ENCODE measurements around the gene ADCY2. TPM values are rescaled to one million over a fixed set of nuclear protein-coding genes. Genes with fewer than 3 reads are reported as not detected.

The ADCY2 gene
- total RNA-seq, 1 experiment from 2014 or later: 0.34 TPM

DNA sequence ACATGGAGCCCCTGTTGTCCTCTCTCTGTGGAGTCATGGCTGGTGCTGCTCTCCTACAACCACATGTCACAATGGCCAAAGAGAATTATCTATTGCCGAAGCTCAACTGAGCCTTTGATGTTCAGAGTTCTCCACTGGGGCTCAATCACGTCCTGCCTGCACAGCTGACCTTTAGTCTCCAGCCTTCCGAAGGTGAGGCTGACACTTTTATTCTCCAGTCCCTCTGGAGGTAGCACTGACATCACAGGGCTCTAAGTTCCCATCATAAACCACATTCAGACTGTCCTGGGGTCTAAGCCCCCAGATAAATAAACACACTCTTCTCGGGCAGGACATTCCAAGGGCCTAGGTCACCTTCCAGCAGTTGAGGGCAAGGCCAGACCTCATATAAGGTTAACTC, 23.4 kb downstream of the ADCY2 start:
- H3K4me1 ChIP-seq (ENCODE audit: insufficient read depth, low read length, poor library complexity, severe bottlenecking): no peaks in the 10 kb centered on the region
- no TSS peak for BruUV-seq (replicated peaks)
- intact Hi-C loops (cut with micrococcal nuclease; ENCODE audit: unreplicated experiment): no loop called here
- POLR2A ChIA-PET (ENCODE audit: low non-redundant PET): no interaction called here
- no peak for DNase-seq (ENCODE audit: low spot score)
- no peak overlapping the region for H3K27ac ChIP-seq (ENCODE audit: low read depth, low read length, poor library complexity, severe bottlenecking)
- no peaks in the 10 kb centered on the region for H3K9me3 ChIP-seq (ENCODE audit: low read depth, low read length, poor library complexity, severe bottlenecking)
- TF ChIP-seq, protein P1, sequence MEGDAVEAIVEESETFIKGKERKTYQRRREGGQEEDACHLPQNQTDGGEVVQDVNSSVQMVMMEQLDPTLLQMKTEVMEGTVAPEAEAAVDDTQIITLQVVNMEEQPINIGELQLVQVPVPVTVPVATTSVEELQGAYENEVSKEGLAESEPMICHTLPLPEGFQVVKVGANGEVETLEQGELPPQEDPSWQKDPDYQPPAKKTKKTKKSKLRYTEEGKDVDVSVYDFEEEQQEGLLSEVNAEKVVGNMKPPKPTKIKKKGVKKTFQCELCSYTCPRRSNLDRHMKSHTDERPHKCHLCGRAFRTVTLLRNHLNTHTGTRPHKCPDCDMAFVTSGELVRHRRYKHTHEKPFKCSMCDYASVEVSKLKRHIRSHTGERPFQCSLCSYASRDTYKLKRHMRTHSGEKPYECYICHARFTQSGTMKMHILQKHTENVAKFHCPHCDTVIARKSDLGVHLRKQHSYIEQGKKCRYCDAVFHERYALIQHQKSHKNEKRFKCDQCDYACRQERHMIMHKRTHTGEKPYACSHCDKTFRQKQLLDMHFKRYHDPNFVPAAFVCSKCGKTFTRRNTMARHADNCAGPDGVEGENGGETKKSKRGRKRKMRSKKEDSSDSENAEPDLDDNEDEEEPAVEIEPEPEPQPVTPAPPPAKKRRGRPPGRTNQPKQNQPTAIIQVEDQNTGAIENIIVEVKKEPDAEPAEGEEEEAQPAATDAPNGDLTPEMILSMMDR (conservative IDR thresholded peaks at IDR 0.05; ENCODE audit: low read depth, low read length): no peak
- no peak for TF ChIP-seq EZH2 (IDR thresholded peaks at IDR 0.05; ENCODE audit: borderline replicate concordance, low read depth, low read length, poor library complexity, severe bottlenecking)
- H3K27me3 ChIP-seq (replicated peaks; ENCODE audit: insufficient read depth, low read depth, low read length, poor library complexity): no peaks in the 10 kb centered on the region
- CTCF ChIA-PET: no interaction called here
- H3K36me3 ChIP-seq (ENCODE audit: insufficient read depth, low read length, poor library complexity, severe bottlenecking): no peaks in the 10 kb centered on the region
- no peak overlapping the region for H3K4me3 ChIP-seq (ENCODE audit: low read depth, low read length, poor library complexity, severe bottlenecking)

- H3K9me3 ChIP-seq (ENCODE audit: low read depth, low read length, poor library complexity, severe bottlenecking): no peaks in the 10 kb centered on the region
- ChIA-PET CTCF (no interaction called here), POLR2A (ENCODE audit: low non-redundant PET) (no interaction called here)
- no peaks in the 10 kb centered on the region for H3K36me3 ChIP-seq (ENCODE audit: insufficient read depth, low read length, poor library complexity, severe bottlenecking)
- H3K4me3 ChIP-seq (ENCODE audit: low read depth, low read length, poor library complexity, severe bottlenecking): no peak overlapping the region
- intact Hi-C loops (cut with micrococcal nuclease; ENCODE audit: unreplicated experiment): no loop called here
- no peak overlapping the region for H3K27ac ChIP-seq (ENCODE audit: low read depth, low read length, poor library complexity, severe bottlenecking)
- BruUV-seq (replicated peaks): no TSS peak
- no peak for TF ChIP-seq EZH2 (IDR thresholded peaks at IDR 0.05; ENCODE audit: borderline replicate concordance, low read depth, low read length, poor library complexity, severe bottlenecking)
- TF ChIP-seq, protein P1 (conservative IDR thresholded peaks at IDR 0.05; ENCODE audit: low read depth, low read length): no peak
- no peaks in the 10 kb centered on the region for H3K27me3 ChIP-seq (replicated peaks; ENCODE audit: insufficient read depth, low read depth, low read length, poor library complexity)
- H3K4me1 ChIP-seq (ENCODE audit: insufficient read depth, low read length, poor library complexity, severe bottlenecking): no peaks in the 10 kb centered on the region
- DNase-seq (ENCODE audit: low spot score): peak; percentile 22
These were observed 23.9 kb downstream of the ADCY2 start for GRCh38 chr5:7419846-7420245.

- Histone ChIP-seq H3K9me3 (ENCODE audit: low read depth, low read length, poor library complexity, severe bottlenecking) (no peaks in the 10 kb centered on the region), H3K36me3 (ENCODE audit: insufficient read depth, low read length, poor library complexity, severe bottlenecking) (no peaks in the 10 kb centered on the region), H3K27me3 (replicated peaks; ENCODE audit: insufficient read depth, low read depth, low read length, poor library complexity) (no peaks in the 10 kb centered on the region), H3K4me3 (ENCODE audit: low read depth, low read length, poor library complexity, severe bottlenecking) (no peak overlapping the region), H3K4me1 (ENCODE audit: insufficient read depth, low read length, poor library complexity, severe bottlenecking) (no peaks in the 10 kb centered on the region), H3K27ac (ENCODE audit: low read depth, low read length, poor library complexity, severe bottlenecking) (no peak overlapping the region)
- peak; percentile 3 for DNase-seq (ENCODE audit: low spot score)
- POLR2A ChIA-PET (ENCODE audit: low non-redundant PET): no interaction called here
- no TSS peak for BruUV-seq (replicated peaks)
- intact Hi-C loops (cut with micrococcal nuclease; ENCODE audit: unreplicated experiment): no loop called here
- CTCF ChIA-PET: no interaction called here
- no peak for TF ChIP-seq EZH2 (IDR thresholded peaks at IDR 0.05; ENCODE audit: borderline replicate concordance, low read depth, low read length, poor library complexity, severe bottlenecking)
- TF ChIP-seq, protein P1 (conservative IDR thresholded peaks at IDR 0.05; ENCODE audit: low read depth, low read length): no peak
These were observed 24.8 kb downstream of the ADCY2 start for GRCh38 chr5:7420510-7421280.
